B cell (primary cell): ENCODE measurements around the gene COL9A3.

Experiments used
- EZH2 ChIP-seq: IDR thresholded peaks from 2 replicates; pipeline ENCODE4 v1.6.1; 2012; ENCODE audit warnings: borderline replicate concordance, low read depth, mild to moderate bottlenecking, moderate library complexity, low read length; ENCODE audit not compliant: insufficient read depth, poor library complexity, severe bottlenecking
- TF ChIP-seq, protein P1 (sequence below): fragments of 200-600 bp; IDR thresholded peaks from one replicate; pipeline ENCODE4 v1.8.0; 2022; ENCODE audit warnings: antibody characterized with exemption, mild to moderate bottlenecking

- TF ChIP-seq, protein P1, sequence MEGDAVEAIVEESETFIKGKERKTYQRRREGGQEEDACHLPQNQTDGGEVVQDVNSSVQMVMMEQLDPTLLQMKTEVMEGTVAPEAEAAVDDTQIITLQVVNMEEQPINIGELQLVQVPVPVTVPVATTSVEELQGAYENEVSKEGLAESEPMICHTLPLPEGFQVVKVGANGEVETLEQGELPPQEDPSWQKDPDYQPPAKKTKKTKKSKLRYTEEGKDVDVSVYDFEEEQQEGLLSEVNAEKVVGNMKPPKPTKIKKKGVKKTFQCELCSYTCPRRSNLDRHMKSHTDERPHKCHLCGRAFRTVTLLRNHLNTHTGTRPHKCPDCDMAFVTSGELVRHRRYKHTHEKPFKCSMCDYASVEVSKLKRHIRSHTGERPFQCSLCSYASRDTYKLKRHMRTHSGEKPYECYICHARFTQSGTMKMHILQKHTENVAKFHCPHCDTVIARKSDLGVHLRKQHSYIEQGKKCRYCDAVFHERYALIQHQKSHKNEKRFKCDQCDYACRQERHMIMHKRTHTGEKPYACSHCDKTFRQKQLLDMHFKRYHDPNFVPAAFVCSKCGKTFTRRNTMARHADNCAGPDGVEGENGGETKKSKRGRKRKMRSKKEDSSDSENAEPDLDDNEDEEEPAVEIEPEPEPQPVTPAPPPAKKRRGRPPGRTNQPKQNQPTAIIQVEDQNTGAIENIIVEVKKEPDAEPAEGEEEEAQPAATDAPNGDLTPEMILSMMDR, result no peak
- no peak for TF ChIP-seq EZH2
Observed at GRCh38 chr20:62799873-62800272, 17.0 kb upstream of the COL9A3 start.
